Keratinocyte (primary cell): ENCODE data around the gene TIMM8B. TPM values are rescaled to one million over a fixed set of nuclear protein-coding genes. Genes with fewer than 3 reads are reported as not detected.

Source experiments
- DNase-seq: peaks from one replicate; pipeline ENCODE4 v3.0.0-alpha.2; 2011; ENCODE audit warnings: low read depth, missing footprints, low spot score
- FAIRE-seq: peaks from 2 replicates; lab custom pipeline; 2011; peaks lifted over from hg19 to GRCh38; lab: Jason Lieb, UNC
- H2AFZ ChIP-seq: 2 replicates; pipeline ENCODE4 v1.6.0; 2012; ENCODE audit warnings: low read length, control low read depth, inconsistent platforms; ENCODE audit not compliant: control insufficient read depth
- H3K27ac ChIP-seq: 2 replicates; pipeline ENCODE4 v1.5.1; 2011; ENCODE audit warnings: low read length; ENCODE audit not compliant: control insufficient read depth, insufficient read depth
- H3K27me3 ChIP-seq: 3 replicates; pipeline ENCODE4 v1.6.0; 2011; ENCODE audit warnings: low read length; ENCODE audit not compliant: control insufficient read depth, insufficient read depth; ENCODE audit errors: extremely low read depth
- H3K36me3 ChIP-seq, 2 experiments: 2 replicates in 1 of 2; 3 replicates in 1 of 2; pipeline ENCODE4 v1.5.1; 2011; ENCODE audit warnings: low read length in 2 of 2, mild to moderate bottlenecking in 1 of 2; ENCODE audit not compliant: control insufficient read depth in 2 of 2, insufficient read depth in 2 of 2; ENCODE audit errors: extremely low read depth in 1 of 2
- H3K4me1 ChIP-seq: 3 replicates; pipeline ENCODE4 v1.5.1; 2011; ENCODE audit warnings: low read length; ENCODE audit not compliant: control insufficient read depth, insufficient read depth; ENCODE audit errors: extremely low read depth
- H3K4me2 ChIP-seq: 3 replicates; pipeline ENCODE4 v1.6.0; 2011; ENCODE audit warnings: low read depth, low read length; ENCODE audit not compliant: control insufficient read depth, insufficient read depth; ENCODE audit errors: extremely low read depth
- H3K4me3 ChIP-seq, 3 experiments: fragments of 200-600 bp in 1 of 3; sonication (generic) in 1 of 3; 2 replicates in 2 of 3; 3 replicates in 1 of 3; pipeline ENCODE4 v1.5.1; 2011 to 2016; ENCODE audit warnings: low read length in 3 of 3, mild to moderate bottlenecking in 3 of 3, control low read depth in 2 of 3, inconsistent platforms in 1 of 3, low read depth in 1 of 3, mixed read lengths in 1 of 3, mixed run types in 1 of 3, moderate library complexity in 1 of 3; ENCODE audit not compliant: control insufficient read depth in 2 of 3, insufficient read depth in 2 of 3; ENCODE audit errors: extremely low read depth in 1 of 3
- H3K79me2 ChIP-seq: 2 replicates; pipeline ENCODE4 v1.6.0; 2012; ENCODE audit warnings: low read length; ENCODE audit not compliant: control insufficient read depth, insufficient read depth
- H3K9ac ChIP-seq: 3 replicates; pipeline ENCODE4 v1.6.0; 2011; ENCODE audit warnings: low read length; ENCODE audit not compliant: control insufficient read depth, insufficient read depth; ENCODE audit errors: extremely low read depth
- H3K9me1 ChIP-seq: 3 replicates; pipeline ENCODE4 v1.6.0; 2011; ENCODE audit warnings: low read length; ENCODE audit not compliant: control insufficient read depth, insufficient read depth; ENCODE audit errors: extremely low read depth
- H3K9me3 ChIP-seq: 2 replicates; pipeline ENCODE4 v1.5.1; 2012; ENCODE audit warnings: low read depth, low read length; ENCODE audit not compliant: control insufficient read depth
- H4K20me1 ChIP-seq: 3 replicates; pipeline ENCODE4 v1.6.0; 2011; ENCODE audit warnings: low read length; ENCODE audit not compliant: control insufficient read depth, insufficient read depth; ENCODE audit errors: extremely low read depth
- EZH2 ChIP-seq: IDR thresholded peaks from one replicate; pipeline ENCODE4 v1.6.1; 2012; ENCODE audit warnings: inconsistent platforms, mild to moderate bottlenecking, low read length, moderate library complexity
- dilution Hi-C: fragments of 300-500 bp; cut with MboI; formaldehyde crosslinking; loops from one replicate; pipeline ENCODE4 v1.7.0; 2020; ENCODE audit warnings: low sequenced_read_pairs; ENCODE audit not compliant: extremely low pct_ligation_motif_present
- polyA plus RNA-seq, 5 experiments: library from polyadenylated mRNA; depleted of rRNA in 3 of 5; stranded (reverse) in 3 of 5; stranded (forward) in 1 of 5; unstranded in 1 of 5; fragments of >200 nt; gene quantifications; 1 replicate in 1 of 5; 2 replicates in 3 of 5; 3 replicates in 1 of 5; pipeline versions ENCODE4 v1.2.1 to v1.2.3, GENCODE V29; 2011 to 2012; ENCODE audit warnings: missing spikeins in 2 of 5, low read depth in 1 of 5, low replicate concordance in 1 of 5
- TF ChIP-seq, protein P1 (sequence below), 3 experiments: IDR thresholded peaks in 1 of 3; conservative IDR thresholded peaks in 1 of 3; optimal IDR thresholded peaks in 1 of 3; 2 replicates in 2 of 3; 3 replicates in 1 of 3; pipeline versions ENCODE3 to v1.5.1; 2011; ENCODE audit warnings: low read length in 3 of 3, mild to moderate bottlenecking in 3 of 3, moderate library complexity in 2 of 3, control low read depth in 1 of 3, inconsistent platforms in 1 of 3; ENCODE audit not compliant: insufficient read depth in 2 of 3; ENCODE audit errors: extremely low read depth in 1 of 3

The TIMM8B gene
- polyA plus RNA-seq, 1 donor (not counting 4 experiments of a cell fraction or from before 2014, with no cell fraction given) = 126 TPM

DNA sequence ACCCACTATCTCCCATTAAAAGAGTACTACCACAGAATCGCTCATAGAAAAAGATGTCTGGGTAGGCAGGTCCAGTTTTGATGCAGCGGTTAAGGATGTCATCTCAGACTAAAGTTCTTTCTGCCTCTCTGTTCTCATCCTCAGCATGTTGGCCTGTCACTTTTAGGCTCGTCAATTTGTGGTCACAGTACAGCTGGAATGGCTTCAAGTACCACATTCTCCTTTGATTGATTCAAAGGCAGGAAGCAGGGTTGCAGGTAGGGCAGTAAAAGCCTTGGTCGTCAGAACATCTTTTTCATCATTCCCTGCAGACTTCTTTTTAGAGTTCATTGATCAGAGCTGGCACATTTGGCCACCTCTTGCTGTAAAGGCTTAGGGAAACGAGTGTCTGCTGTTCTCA lies 28.8 kb upstream of the TIMM8B start:
- Histone ChIP-seq H3K27me3 (no peaks in the 10 kb centered on the region), H4K20me1 (no peaks in the 10 kb centered on the region), H3K9me3 (no peaks in the 10 kb centered on the region), H3K9ac (no peak overlapping the region), H3K4me3 (no peak overlapping the region), H3K4me2 (no peak overlapping the region), H3K27ac (no peak overlapping the region), H3K79me2 (no peaks in the 10 kb centered on the region), H3K9me1 (no peaks in the 10 kb centered on the region), H2AFZ (no peak overlapping the region), H3K36me3 (no peaks in the 10 kb centered on the region), H3K4me1 (peaks cover 11% of the 10 kb centered on the region)
- TF ChIP-seq, protein P1, sequence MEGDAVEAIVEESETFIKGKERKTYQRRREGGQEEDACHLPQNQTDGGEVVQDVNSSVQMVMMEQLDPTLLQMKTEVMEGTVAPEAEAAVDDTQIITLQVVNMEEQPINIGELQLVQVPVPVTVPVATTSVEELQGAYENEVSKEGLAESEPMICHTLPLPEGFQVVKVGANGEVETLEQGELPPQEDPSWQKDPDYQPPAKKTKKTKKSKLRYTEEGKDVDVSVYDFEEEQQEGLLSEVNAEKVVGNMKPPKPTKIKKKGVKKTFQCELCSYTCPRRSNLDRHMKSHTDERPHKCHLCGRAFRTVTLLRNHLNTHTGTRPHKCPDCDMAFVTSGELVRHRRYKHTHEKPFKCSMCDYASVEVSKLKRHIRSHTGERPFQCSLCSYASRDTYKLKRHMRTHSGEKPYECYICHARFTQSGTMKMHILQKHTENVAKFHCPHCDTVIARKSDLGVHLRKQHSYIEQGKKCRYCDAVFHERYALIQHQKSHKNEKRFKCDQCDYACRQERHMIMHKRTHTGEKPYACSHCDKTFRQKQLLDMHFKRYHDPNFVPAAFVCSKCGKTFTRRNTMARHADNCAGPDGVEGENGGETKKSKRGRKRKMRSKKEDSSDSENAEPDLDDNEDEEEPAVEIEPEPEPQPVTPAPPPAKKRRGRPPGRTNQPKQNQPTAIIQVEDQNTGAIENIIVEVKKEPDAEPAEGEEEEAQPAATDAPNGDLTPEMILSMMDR (optimal IDR thresholded peaks at IDR 0.05 in 1 of 3, IDR thresholded peaks at IDR 0.05 in 1 of 3, conservative IDR thresholded peaks at IDR 0.05 in 1 of 3; ENCODE audit: extremely low read depth in 1 of 3, insufficient read depth in 2 of 3, low read length in 3 of 3) = no peak
- TF ChIP-seq EZH2 = no peak
- DNase-seq = no peak
- dilution Hi-C loops = no loop called here
- no peak for FAIRE-seq

DNA sequence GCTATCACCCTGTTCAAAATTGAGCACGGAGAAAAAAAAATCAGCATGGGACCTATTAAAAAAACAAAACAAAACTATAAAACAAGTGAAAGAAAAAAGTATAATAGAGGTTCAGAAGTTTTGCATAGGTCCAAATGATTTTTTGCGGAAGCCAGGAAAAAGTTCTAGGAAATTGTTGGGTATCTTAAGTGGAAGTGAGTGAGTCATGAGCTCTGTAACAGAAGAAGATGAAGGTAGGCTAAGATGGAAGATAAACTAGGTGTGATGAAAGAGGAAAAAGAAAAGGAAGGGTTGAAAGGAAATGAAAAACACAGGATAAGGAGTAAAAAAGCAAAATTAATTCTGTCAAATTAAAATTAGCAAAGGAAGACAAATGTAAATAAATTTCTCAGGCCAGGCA lies 27.9 kb upstream of the TIMM8B start:
- no peaks in the 10 kb centered on the region for H3K9me3 ChIP-seq
- no peaks in the 10 kb centered on the region for H4K20me1 ChIP-seq
- DNase-seq = no peak
- no peak overlapping the region for H3K9ac ChIP-seq
- FAIRE-seq = no peak
- H3K36me3 ChIP-seq = no peaks in the 10 kb centered on the region
- H3K27ac ChIP-seq = no peak overlapping the region
- H3K4me3 ChIP-seq = no peak overlapping the region
- no peak overlapping the region for H2AFZ ChIP-seq
- peaks cover 4% of the 10 kb centered on the region for H3K4me1 ChIP-seq
- TF ChIP-seq, protein P1 (optimal IDR thresholded peaks at IDR 0.05 in 1 of 3, IDR thresholded peaks at IDR 0.05 in 1 of 3, conservative IDR thresholded peaks at IDR 0.05 in 1 of 3; ENCODE audit: extremely low read depth in 1 of 3, insufficient read depth in 2 of 3, low read length in 3 of 3) = no peak
- no peak for TF ChIP-seq EZH2
- dilution Hi-C loops = no loop called here
- H3K9me1 ChIP-seq = no peaks in the 10 kb centered on the region
- H3K27me3 ChIP-seq = no peaks in the 10 kb centered on the region
- no peak overlapping the region for H3K4me2 ChIP-seq
- H3K79me2 ChIP-seq = no peaks in the 10 kb centered on the region
